CD4-positive, alpha-beta T cell treated with Interleukin-15 for 1 hour (primary cell): ENCODE data around the gene ZNF140.

Source experiments
- DNase-seq: peaks from one replicate; pipeline ENCODE4 v3.0.0-alpha.2; 2020

Gene ZNF140

GRCh38 chr12:133130808-133131128 lies 50.0 kb downstream of the ZNF140 start:
- no peak for DNase-seq

- DNase-seq: no peak
These were observed 55.0 kb downstream of the ZNF140 start for GRCh38 chr12:133135747-133136146.

GRCh38 chr12:133145981-133146380 lies 65.3 kb downstream of the ZNF140 start:
- DNase-seq: no peak

GRCh38 chr12:133156125-133156690 lies 75.5 kb downstream of the ZNF140 start:
- no peak for DNase-seq
